ENCODE data around the gene TMPRSS11E. TPM values are rescaled to one million over a fixed set of nuclear protein-coding genes. Genes with fewer than 3 reads are reported as not detected.
"Not testable (repeated sequence)": the region's sequence is repeated elsewhere in the genome, so short reads cannot be mapped to it uniquely, and the experiment has no call there.

TMPRSS11E gene
- total RNA-seq, 2 donors from 2014 or later, result not detected

DNA sequence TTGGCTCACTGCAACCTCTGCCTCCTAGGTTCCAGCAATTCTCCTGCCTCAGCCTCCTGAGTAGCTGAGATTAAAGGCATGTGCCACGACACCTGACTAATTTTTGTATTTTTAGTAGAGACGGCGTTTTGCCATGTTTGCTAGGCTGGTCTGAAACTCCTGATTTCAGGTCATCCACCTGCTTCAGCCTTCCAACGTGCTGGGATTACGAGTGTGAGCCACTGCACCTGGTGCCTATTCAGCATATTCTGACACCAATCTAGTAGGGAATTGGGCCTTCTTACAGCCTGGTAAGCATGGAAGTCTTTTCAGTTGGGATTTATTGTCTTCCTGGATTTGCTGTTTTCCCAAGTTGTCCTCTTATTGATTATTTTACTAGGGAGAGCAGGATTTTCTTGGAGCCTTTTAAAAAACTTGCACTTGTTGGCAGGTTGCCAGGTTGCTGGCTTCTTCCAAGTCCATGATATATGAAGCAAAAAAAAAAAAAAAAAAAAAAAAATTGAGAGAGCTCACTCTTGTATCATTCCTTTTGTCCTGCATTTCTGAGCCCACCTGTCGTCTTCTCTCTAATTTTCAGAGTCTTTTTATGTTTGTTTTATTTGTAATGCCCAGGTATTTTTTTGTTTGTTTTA, 43.7 kb downstream of the TMPRSS11E start:
- Mint-ChIP-seq H3K27me3 (no peaks in the 10 kb centered on the region), H3K4me3 (no peak overlapping the region), H3K27ac (no peak overlapping the region), H3K4me1 (no peaks in the 10 kb centered on the region), H3K9me3 (no peaks in the 10 kb centered on the region), H3K36me3 (ENCODE audit: low read depth) (no peaks in the 10 kb centered on the region)
- ATAC-seq (replicated peaks), result no peak

DNA sequence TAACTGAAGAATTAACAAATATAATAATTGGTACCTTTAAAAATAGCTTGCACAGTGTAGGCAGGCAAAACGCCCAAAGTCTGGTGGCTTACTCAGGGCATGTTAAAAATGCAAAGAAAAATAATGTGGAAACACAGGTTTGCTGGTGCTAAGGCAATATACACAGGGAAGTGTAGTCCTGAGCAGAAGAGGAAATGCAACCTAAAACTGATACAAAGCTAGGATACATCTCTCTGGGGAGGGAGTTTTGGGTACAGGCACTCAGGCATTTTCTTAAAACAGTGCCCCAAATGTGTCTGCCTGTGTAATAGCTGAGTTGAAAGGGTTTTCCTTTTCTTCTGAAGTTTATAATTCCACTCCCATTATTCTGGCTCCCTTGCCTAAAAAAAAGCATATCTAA, 47.4 kb downstream of the TMPRSS11E start:
- H3K9me3 Mint-ChIP-seq, result no peaks in the 10 kb centered on the region
- ATAC-seq (replicated peaks), result no peak
- H3K27me3 Mint-ChIP-seq, result no peaks in the 10 kb centered on the region
- H3K27ac Mint-ChIP-seq, result no peak overlapping the region
- no peak overlapping the region for H3K4me3 Mint-ChIP-seq
- no peaks in the 10 kb centered on the region for H3K36me3 Mint-ChIP-seq (ENCODE audit: low read depth)
- H3K4me1 Mint-ChIP-seq, result no peaks in the 10 kb centered on the region

- no peaks in the 10 kb centered on the region for H3K9me3 Mint-ChIP-seq
- no peaks in the 10 kb centered on the region for H3K36me3 Mint-ChIP-seq (ENCODE audit: low read depth)
- no peak overlapping the region for H3K4me3 Mint-ChIP-seq
- no peaks in the 10 kb centered on the region for H3K27me3 Mint-ChIP-seq
- no peaks in the 10 kb centered on the region for H3K4me1 Mint-ChIP-seq
- ATAC-seq (replicated peaks), result peak; percentile 79
- H3K27ac Mint-ChIP-seq, result no peak overlapping the region
Observed at GRCh38 chr4:68498413-68499007, 51.2 kb downstream of the TMPRSS11E start.

GRCh38 chr4:68499021-68499420, 51.8 kb downstream of the TMPRSS11E start:
- Mint-ChIP-seq H3K36me3 (ENCODE audit: low read depth) (no peaks in the 10 kb centered on the region), H3K9me3 (peaks cover 1% of the 10 kb centered on the region)

DNA sequence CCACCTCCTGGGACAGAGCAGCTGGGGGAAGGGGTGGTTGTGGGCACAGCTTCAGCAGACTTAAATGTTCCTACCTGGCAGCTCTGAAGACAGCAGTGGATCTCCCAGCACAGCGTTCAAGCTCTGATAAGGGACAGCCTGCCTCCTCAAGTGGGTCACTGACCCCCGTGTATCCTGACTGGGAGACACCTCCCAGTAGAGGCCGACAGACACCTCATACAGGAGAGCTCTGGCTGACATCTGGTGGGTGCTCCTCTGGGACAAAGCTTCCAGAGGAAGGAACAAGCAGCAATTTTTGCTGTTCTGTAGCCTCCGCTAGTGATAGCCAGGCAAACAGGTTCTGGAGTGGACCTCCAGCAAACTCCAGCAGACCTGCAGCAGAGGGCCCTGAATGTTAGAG, 56.2 kb downstream of the TMPRSS11E start:
- H3K27me3 Mint-ChIP-seq; H3K27ac Mint-ChIP-seq; H3K4me1 Mint-ChIP-seq; ATAC-seq (replicated peaks); H3K36me3 Mint-ChIP-seq (ENCODE audit: low read depth); H3K4me3 Mint-ChIP-seq; H3K9me3 Mint-ChIP-seq: not testable (repeated sequence)

More at GRCh38 chr4:68499021-68499420, 51.8 kb downstream of the TMPRSS11E start:
- Mint-ChIP-seq H3K27me3 (no peaks in the 10 kb centered on the region), H3K4me1 (no peaks in the 10 kb centered on the region), H3K4me3 (no peak overlapping the region), H3K27ac (no peak overlapping the region)
- no peak for ATAC-seq (replicated peaks)

GRCh38 chr4:68504836-68505235, 57.6 kb downstream of the TMPRSS11E start:
- not testable (repeated sequence) for H3K4me1 Mint-ChIP-seq; H3K27me3 Mint-ChIP-seq; H3K9me3 Mint-ChIP-seq; H3K27ac Mint-ChIP-seq; H3K4me3 Mint-ChIP-seq; ATAC-seq (replicated peaks); H3K36me3 Mint-ChIP-seq (ENCODE audit: low read depth)

DNA sequence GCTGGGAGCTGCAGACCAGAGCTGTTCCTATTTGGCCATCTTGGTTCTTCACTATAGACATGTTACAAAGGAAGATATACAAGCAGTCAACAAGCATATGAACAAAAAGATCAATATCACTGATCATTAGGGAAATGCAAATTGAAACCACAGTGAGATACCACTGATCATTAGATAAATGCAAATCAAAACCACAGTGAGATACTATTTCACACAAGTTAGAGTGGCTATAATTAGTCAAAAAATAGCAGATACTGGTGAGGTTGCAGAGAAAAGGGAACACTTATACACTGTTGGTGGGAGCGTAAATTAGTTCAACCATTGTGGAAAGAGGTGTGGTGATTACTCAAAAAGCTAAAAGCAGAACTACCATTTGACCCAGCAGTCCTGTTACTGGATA, 58.2 kb downstream of the TMPRSS11E start:
- not testable (repeated sequence) for H3K4me3 Mint-ChIP-seq; H3K27me3 Mint-ChIP-seq; H3K4me1 Mint-ChIP-seq; H3K27ac Mint-ChIP-seq; H3K9me3 Mint-ChIP-seq; ATAC-seq (replicated peaks); H3K36me3 Mint-ChIP-seq (ENCODE audit: low read depth)

DNA sequence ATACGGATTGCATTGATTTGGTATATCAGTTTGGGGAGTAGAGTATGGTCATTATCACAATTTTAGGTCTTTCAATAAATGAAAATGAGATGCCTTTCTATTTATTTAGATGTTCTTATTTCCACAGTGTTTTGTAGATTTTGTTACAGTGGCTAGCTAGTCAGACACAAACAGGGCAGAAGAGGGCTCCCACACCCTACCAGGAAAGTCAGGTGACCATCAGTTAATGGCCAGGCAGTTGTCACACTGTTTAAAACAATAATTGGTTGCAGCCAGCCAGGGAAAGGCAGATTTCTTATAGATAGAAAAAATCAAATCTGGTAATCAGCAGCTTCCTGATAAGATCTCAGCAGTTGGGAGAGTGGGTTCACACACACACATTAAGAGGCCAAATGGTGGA, 71.6 kb downstream of the TMPRSS11E start:
- no peak overlapping the region for H3K27ac Mint-ChIP-seq
- H3K27me3 Mint-ChIP-seq, result peaks cover 3% of the 10 kb centered on the region
- H3K4me1 Mint-ChIP-seq, result no peaks in the 10 kb centered on the region
- ATAC-seq (replicated peaks), result no peak
- no peak overlapping the region for H3K4me3 Mint-ChIP-seq
- H3K36me3 Mint-ChIP-seq (ENCODE audit: low read depth), result no peaks in the 10 kb centered on the region
- H3K9me3 Mint-ChIP-seq, result no peaks in the 10 kb centered on the region

- Mint-ChIP-seq H3K4me3 (no peak overlapping the region), H3K9me3 (no peaks in the 10 kb centered on the region), H3K27ac (no peak overlapping the region), H3K27me3 (peaks cover 3% of the 10 kb centered on the region), H3K4me1 (no peaks in the 10 kb centered on the region), H3K36me3 (ENCODE audit: low read depth) (no peaks in the 10 kb centered on the region)
- ATAC-seq (replicated peaks), result no peak
Observed at GRCh38 chr4:68520985-68521384, 73.7 kb downstream of the TMPRSS11E start.

- H3K9me3 Mint-ChIP-seq; H3K27ac Mint-ChIP-seq; H3K27me3 Mint-ChIP-seq; H3K4me3 Mint-ChIP-seq; H3K36me3 Mint-ChIP-seq (ENCODE audit: low read depth); ATAC-seq (replicated peaks); H3K4me1 Mint-ChIP-seq: not testable (repeated sequence)
Observed at GRCh38 chr4:68522232-68522631, 75.0 kb downstream of the TMPRSS11E start.

DNA sequence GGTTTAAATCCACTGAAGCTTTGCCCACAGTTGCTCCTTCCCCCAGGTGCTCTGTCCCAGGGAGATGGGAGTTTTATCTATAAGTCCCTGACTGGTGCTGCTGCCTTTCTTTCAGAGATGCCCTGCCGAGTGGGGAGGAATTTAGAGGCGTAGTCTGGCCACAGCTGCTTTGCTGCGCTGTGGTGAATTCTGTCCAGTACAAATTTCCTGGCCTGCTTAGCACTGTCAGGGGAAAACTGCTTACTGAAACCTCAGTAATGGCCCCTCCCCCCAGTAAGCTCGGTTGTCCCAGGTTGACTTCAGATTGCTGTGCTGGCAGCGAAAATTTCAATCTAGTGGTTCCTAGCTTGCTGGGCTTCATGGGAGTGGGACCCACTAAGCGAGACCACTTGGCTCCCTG, 88.7 kb downstream of the TMPRSS11E start:
- Mint-ChIP-seq H3K27me3 (peaks cover 4% of the 10 kb centered on the region), H3K9me3 (peaks cover 7% of the 10 kb centered on the region), H3K36me3 (ENCODE audit: low read depth) (no peaks in the 10 kb centered on the region), H3K4me1 (no peaks in the 10 kb centered on the region), H3K4me3 (no peak overlapping the region), H3K27ac (no peak overlapping the region)
- ATAC-seq (replicated peaks), result no peak

GRCh38 chr4:68536375-68536774, 89.1 kb downstream of the TMPRSS11E start:
- H3K4me1 Mint-ChIP-seq, result no peaks in the 10 kb centered on the region
- H3K4me3 Mint-ChIP-seq, result no peak overlapping the region
- peaks cover 4% of the 10 kb centered on the region for H3K27me3 Mint-ChIP-seq
- peaks cover 7% of the 10 kb centered on the region for H3K9me3 Mint-ChIP-seq
- no peaks in the 10 kb centered on the region for H3K36me3 Mint-ChIP-seq (ENCODE audit: low read depth)
- ATAC-seq (replicated peaks), result no peak
- no peak overlapping the region for H3K27ac Mint-ChIP-seq

- not testable (repeated sequence) for H3K9me3 Mint-ChIP-seq; ATAC-seq (replicated peaks); H3K27ac Mint-ChIP-seq; H3K4me1 Mint-ChIP-seq; H3K4me3 Mint-ChIP-seq; H3K36me3 Mint-ChIP-seq (ENCODE audit: low read depth)
- peaks cover 20% of the 10 kb centered on the region for H3K27me3 Mint-ChIP-seq
Observed at GRCh38 chr4:68542742-68543141, 95.5 kb downstream of the TMPRSS11E start.
